ENCODE measurements around the gene MMP14.
"Not testable (repeated sequence)": the region's sequence is repeated elsewhere in the genome, so short reads cannot be mapped to it uniquely, and the experiment has no call there.

Gene MMP14

DNA sequence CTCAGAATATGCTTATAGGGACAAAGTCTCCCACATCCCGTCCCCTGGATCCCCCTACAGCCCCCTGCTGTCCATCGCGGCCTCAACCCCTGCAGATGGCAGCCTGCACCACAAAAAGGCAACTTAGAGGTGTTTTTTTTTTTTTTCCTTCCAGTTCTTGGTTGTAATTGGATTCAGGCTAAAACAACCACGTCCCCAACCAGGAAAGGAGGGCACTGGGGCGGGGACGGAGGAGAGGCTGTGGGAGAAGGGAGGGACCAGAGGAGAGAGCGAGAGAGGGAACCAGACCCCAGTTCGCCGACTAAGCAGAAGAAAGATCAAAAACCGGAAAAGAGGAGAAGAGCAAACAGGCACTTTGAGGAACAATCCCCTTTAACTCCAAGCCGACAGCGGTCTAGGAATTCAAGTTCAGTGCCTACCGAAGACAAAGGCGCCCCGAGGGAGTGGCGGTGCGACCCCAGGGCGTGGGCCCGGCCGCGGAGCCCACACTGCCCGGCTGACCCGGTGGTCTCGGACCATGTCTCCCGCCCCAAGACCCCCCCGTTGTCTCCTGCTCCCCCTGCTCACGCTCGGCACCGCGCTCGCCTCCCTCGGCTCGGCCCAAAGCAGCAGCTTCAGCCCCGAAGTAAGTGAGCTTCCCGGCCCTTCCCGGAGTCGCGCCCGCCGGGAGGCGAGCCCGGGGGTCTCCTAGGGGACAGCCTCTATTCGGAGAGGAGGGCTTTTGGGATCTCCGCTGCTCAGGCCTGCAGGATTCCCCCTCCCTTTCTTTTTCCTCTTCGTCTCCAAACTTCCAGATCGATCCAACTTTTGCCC is at the start of gene MMP14:
Gene MMP14 (plus strand): TSS at position 285 of the 813 bp plus-strand sequence. CDS start 233 bp downstream, at position 518.
- H3K4me3 ChIP-seq (ENCODE audit: low read depth, low read length): no peak within 1 kb of the TSS
- TF ChIP-seq, protein P1, sequence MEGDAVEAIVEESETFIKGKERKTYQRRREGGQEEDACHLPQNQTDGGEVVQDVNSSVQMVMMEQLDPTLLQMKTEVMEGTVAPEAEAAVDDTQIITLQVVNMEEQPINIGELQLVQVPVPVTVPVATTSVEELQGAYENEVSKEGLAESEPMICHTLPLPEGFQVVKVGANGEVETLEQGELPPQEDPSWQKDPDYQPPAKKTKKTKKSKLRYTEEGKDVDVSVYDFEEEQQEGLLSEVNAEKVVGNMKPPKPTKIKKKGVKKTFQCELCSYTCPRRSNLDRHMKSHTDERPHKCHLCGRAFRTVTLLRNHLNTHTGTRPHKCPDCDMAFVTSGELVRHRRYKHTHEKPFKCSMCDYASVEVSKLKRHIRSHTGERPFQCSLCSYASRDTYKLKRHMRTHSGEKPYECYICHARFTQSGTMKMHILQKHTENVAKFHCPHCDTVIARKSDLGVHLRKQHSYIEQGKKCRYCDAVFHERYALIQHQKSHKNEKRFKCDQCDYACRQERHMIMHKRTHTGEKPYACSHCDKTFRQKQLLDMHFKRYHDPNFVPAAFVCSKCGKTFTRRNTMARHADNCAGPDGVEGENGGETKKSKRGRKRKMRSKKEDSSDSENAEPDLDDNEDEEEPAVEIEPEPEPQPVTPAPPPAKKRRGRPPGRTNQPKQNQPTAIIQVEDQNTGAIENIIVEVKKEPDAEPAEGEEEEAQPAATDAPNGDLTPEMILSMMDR (IDR thresholded peaks at IDR 0.05; ENCODE audit: borderline replicate concordance, insufficient read depth, low read depth, low read length): no peak

DNA sequence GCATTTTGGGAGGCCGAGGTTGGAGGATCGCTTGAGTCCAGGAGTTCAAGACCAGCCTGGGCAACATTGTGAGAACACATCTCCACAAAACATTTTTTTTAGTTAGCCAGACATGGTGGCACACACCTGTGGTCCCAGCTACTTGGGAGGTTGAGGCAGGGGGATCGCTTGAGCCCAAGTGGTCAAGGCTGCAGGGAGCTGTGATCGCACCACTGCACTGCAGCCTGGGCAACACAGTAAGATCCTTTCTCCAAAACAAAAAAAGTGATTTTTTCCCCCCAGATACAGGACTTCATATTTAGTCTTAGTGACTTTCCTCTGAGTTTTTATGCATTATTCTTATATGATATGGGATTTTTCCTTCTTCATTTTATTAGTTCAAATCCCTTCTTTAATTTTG is 49.7 kb upstream of the MMP14 start:
- TF ChIP-seq, protein P1 (IDR thresholded peaks at IDR 0.05; ENCODE audit: borderline replicate concordance, insufficient read depth, low read depth, low read length): no peak
- no peak overlapping the region for H3K4me3 ChIP-seq (ENCODE audit: low read depth, low read length)

DNA sequence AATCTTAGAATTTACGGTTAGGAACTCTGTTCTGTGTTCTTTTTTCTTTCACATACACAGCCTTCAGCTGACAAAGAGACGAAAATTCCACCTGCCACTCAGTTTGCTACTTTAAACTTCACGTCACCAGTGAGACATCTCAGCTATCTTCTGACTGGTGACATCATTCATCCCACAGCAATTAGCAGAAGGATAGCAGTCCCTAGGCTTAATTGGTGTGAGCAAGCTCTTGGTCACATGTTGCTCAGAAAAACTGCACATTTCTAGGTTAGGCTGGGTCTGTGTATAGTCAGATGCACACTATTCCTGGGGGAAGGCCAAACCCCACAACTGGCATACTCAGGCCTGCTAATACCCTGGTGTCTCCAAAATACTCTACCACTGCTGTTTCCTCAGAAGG is 45.1 kb upstream of the MMP14 start:
- TF ChIP-seq, protein P1 (IDR thresholded peaks at IDR 0.05; ENCODE audit: borderline replicate concordance, insufficient read depth, low read depth, low read length): no peak
- no peak overlapping the region for H3K4me3 ChIP-seq (ENCODE audit: low read depth, low read length)

DNA sequence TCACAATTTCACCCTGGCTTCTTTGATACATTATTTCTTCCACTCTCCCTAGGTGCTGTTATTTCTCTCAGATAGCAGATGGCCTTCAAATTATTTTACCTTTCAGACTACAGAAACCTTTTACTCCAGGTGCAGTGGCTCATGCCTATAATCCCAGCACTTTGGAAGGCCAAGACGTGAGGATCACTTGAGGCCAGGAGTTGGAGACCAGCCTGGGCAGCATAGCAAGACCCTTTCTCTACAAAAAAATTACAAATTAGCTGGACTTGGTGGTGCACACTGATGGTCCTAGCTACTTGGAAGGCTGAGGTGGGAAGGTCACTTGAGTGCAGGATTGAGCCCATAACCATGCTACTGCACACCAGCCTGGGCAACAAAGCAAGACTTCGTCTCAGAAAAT is 44.2 kb upstream of the MMP14 start:
- H3K4me3 ChIP-seq (ENCODE audit: low read depth, low read length): no peak overlapping the region
- TF ChIP-seq, protein P1 (IDR thresholded peaks at IDR 0.05; ENCODE audit: borderline replicate concordance, insufficient read depth, low read depth, low read length): no peak

DNA sequence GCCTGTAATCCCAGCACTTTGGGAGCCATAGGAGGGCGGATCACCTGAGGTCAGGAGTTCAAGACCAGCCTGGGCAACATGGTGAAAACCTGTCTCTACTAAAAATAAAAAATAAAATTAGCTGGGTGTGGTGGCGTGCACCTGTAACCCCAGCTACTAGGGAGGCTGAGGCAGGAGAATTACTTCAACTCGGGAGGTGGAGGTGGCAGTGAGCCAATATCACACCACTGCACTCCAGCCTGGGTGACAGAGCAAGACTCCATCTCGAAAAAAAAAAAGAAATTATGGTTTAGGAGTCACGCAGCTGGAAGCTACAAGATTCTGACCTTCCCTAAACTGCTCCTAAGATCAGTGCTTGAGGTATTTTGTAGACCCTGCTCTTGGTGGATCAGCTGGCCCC is 42.8 kb upstream of the MMP14 start:
- H3K4me3 ChIP-seq (ENCODE audit: low read depth, low read length): not testable (repeated sequence)

DNA sequence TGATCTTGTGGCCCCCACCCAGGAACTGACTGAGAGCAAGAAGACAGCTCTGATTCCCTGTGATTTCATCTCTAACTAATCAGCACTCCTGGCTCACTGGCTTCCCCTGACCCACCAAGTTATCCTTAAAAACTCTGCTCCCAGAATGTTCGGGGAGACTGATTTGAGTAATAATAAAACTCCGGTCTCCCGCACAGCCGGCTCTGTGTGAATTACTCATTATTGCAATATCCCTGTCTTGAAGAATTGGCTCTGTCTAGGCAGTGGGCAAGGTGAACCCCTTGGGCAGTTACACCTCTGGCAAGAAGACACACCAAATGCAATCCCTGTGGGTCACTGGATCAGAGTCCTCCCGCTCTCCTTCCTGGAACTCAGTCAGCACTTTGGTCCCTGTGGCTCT is 42.4 kb upstream of the MMP14 start:
- no peak overlapping the region for H3K4me3 ChIP-seq (ENCODE audit: low read depth, low read length)
- TF ChIP-seq, protein P1 (IDR thresholded peaks at IDR 0.05; ENCODE audit: borderline replicate concordance, insufficient read depth, low read depth, low read length): no peak

DNA sequence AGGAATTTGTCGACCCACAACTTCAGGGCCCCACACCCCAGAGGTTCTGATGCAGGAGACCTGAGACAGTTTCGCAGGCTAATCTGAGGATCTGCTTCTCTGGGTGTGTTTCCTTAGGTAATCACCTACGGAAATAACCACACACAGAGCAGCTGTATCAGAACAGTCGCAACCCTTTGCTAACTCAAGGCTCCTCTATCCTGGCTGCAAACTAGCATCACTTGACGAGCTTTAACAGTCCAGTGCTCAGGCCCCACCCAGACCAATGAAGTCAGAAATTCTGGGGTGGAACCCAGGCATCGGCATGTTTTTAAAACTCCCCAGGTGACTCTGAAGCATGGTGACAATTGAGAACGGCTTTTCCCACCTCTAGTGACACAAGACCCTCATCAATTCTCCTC is 41.8 kb upstream of the MMP14 start:
- H3K4me3 ChIP-seq (ENCODE audit: low read depth, low read length): no peak overlapping the region
- TF ChIP-seq, protein P1 (IDR thresholded peaks at IDR 0.05; ENCODE audit: borderline replicate concordance, insufficient read depth, low read depth, low read length): no peak
